SKM-1 treated with dmso at 0.1 percent for 144 hours (cell line): ENCODE results near the gene IFNAR1.

ENCODE experiments used
- DNase-seq: peaks from one replicate; lab custom pipeline; 2025; ENCODE audit not compliant: unreplicated experiment; lab: John Stamatoyannopoulos, UW

Gene IFNAR1

DNA sequence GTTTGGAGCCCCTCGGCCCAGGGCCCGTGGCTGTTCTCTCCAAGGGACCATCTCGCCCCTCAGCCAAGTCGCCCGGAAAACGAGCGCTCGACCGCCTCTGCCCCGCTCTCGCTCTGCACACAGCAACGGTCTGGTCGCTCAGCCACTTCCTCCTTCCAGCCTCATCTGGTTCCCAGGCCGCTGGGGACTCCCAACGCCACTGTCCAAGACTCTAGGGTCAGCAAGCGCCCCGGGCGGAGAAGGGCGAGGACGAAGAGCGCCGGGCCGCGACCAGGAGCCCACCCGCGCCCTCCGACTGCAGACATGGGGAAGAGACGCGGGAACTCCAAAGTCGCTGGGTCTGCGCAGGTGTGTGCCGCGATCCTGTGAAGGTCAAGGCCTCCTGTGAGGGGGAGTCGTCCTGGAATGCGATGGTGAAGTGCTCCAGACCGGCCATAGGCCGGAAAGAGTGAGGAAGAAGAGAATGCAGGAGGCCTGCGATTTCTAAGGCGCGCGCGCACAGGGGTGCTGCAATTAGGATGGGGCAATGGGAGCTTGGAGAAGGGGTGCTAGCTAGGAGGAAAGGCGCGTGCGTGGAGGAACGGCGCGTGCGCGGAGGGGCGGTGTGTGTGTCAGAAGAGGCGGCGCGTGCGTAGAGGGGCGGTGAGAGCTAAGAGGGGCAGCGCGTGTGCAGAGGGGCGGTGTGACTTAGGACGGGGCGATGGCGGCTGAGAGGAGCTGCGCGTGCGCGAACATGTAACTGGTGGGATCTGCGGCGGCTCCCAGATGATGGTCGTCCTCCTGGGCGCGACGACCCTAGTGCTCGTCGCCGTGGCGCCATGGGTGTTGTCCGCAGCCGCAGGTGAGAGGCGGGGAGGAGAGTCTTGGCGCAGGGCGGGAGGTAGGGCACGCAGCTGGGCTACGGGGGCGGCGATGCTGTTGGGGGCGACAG is at the start of gene IFNAR1:
IFNAR1 (plus strand) TSS at position 680 of the 931 bp plus-strand sequence; CDS start at position 766, 86 bp downstream.
- DNase-seq: peak; percentile 99

DNA sequence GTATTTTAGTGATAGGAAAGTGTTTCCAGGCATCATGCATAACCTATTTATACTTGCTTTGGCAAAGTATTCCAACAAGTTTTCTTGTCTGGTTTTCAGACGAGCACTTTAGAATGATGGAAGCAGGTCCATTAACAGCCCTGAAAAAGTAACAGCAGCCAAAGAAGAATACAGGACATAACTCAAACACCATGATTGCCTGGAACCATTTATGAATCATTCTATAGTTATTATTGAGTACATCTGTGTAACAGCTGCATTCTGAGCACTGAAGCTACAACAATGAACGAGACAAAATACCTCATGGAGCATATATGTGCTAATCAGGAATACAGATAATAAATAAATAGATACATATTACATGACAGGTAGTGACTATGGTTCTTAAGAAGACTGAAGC is 46.0 kb upstream of the IFNAR1 start:
- no peak for DNase-seq

DNA sequence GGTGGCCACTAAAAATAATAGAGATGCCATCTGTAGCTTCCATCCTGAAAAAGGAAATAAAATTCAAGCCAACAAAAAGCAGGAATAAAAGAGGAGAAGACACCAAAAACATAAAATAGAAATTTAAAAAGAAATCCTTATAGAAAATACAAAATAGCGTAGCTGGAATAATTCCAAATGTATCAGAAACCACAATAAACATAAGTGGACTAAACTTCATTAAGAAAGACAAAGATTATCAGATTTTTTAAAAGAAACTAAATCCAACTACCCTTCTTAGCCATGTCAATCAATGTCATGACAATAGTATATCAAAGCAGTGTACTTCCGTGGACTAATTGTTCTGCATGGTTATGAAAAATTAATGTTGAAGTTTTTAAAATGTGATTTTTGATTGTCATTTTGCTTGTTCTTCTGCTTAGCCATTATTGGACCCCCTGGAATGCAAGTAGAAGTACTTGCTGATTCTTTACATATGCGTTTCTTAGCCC is 45.4 kb upstream of the IFNAR1 start:
- DNase-seq: no peak

DNA sequence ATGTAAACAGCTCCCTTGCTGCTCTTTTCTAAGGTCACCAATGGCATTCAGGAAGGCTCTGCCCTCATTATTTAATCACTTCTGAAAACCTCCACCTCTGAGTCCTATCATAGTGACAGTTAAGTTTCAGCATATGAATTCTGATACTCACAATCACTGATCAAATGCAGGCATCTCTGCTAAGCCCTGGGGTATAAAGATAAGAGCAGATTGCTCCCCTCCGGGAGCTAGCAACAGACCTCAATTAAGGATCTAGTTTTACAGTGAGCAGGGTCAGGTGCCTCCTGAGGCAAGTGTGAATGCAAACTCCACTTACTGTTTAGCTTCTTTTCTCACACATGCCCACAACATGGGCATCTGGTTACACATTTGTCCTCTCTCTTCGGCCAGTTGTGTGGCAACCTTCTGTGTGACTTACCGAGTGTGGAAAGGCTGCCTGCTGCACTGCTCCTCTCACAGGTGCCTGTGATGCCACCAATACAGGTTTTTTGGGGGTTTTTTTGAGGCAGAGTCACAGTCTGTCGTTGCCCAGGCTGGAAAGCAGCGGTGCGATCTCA is 43.6 kb upstream of the IFNAR1 start:
- DNase-seq: no peak

DNA sequence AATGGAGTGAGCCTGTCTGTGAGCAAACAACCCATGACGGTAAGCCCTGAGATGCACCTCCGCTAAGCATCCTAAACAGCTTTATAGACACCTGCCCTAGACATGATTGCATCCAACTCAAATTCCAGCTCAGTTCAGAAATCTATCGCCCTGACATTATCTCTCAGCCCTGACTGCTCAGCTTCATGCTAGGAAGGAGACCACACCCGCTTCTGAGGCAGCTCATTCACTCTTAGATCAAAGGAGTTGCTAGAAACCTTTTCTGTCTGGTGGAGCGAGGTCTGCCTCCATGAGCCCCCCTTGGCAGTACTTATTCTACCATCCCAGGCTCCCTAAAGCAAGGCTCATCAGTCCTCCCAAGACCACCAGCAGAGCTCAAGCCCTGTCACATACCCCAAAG is 41.6 kb upstream of the IFNAR1 start:
- no peak for DNase-seq

DNA sequence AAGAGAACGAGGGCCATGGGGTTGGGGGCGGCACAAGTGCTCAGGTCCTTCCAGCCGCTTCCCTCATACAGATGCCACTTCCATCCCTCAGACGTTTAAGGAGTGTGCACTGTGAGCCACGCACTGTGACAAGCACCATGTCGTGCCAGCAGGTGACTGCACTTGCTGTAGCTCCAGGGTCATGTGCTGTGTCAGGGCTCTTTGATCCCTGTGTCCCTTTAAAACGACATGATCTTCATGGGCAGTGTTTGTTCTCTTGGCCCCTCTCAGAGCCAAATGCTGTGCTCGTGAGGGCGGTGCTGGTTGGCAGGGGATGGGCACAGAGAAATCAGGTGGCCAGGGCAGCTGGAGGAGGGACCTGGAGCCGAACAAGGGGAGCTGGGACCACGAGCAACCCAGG is 38.7 kb upstream of the IFNAR1 start:
- no peak for DNase-seq

DNA sequence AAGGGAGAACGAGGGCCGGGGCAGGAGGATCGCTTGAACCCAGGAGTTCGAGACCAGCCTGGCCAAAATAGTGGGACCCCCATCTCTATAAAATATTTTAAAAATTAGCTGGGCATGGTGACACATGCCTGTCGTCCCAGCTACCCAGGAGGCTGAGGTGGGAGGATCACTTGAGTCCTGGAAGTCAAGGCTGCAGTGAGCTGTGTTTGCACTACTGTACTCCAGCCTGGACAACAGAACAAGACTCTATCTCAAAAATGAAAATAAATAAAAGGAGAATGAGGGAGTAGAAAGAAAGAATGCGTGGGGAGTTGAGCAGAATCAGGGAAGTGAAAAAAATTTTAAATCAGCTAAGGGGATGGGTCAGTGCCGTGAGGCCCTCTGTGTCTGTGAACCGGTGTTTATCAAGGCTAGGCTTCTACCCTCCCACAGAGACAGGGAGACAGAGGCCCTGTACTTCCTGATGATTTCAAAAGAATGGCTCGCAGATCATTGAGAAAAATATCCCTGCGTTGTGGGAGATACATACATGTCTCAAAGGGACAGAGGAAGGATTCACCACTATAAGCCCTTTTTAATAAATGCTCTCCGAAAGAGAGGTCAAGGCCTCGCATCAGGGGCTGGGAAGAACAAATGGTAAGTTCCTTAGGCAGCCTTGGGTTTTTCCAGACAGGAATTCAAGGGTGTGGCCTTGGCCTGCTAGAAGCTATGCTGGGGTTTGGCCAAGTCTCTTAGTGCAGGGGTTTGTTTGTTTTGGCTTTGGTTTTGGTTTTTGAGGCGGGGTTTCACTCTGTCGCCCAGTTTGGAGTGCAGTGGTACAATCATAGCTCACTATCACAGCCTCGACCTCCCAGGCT is 37.9 kb upstream of the IFNAR1 start:
- DNase-seq: no peak

DNA sequence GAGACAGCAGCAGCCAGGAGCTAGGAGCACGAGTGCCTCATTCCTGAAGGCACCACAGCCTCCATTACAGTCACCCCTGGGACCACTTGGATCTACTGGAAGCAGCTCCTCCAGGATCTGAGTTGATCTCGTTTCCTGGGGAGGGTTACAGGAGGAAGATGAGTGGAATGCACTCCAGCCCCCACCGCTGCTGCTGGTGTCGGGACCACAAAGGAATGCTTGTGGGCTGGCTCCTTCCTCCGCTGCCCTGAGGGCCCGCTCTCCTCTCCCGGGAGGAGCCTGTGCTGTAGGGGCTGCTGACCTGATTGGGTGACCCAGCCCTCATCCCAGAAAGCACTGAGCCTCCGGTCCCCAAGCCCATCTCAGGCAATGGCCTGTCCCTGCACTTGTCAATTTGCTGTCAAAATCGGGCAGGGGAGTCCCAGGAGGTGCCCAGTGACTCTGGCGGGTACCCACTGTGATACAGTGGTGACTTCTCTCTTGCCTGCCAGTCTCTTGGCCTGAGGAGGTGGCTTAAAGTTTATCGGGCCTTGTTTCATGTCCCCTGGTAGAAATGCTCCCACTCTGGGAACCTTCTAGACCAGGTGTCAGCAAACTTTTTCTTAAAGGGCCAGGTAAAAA is 35.5 kb upstream of the IFNAR1 start:
- DNase-seq: no peak

DNA sequence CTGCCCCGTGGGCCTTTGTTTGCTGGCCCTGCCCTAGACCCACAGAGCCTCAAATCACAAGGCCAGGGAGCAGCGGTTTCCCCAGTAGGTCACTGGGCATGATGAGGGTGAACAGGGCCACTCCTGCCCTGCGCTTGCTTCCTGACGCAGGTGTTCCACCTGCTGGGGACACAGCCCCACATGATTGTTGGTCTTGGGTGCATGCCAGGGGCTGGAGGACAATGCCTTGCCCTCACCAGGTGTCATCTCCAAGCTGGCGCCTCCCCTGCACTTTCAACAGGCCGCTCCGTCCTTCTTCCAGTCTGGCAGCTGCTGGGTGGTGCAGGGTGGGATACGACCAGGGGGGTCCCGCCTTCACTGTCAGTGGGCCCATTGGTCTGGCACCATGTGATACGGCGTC is 34.3 kb upstream of the IFNAR1 start:
- DNase-seq: no peak

DNA sequence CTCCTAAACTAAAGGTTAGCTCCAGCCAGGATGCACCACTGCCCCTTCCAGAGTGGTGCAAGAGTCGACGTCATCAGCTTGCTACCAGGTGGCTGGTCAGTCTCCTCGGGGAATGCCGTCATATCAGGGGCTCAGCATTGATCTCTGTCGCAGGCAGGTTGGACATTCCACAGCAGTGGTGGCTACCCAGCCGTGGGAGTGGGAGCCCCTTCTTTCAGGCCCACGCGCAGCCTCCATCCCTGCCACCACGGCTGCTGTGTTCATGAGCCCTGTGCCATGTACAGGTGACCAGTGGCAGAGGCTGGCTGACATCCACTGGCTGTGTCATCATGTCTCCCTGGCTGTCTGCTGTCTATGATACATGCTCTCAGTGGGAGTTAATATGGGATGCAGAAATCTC is 33.1 kb upstream of the IFNAR1 start:
- no peak for DNase-seq

DNA sequence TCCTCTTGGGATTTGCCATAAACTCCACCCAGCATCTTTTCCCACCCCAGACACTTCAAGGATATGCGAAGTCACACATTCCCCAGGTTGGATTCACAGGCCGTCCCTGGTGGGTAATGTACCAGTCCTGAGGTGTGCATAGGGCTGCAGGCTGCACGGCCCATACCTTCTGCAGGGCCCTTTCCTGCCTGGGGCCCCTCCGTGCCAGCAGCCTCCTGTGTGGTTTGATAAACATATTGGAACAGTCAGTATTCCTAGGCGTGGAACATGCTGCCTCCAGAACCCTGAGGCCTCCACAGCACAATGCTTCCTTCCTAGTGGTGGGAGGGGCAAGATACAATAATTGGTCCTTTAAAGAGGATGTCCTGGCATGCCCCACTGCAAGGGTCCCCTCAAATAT is 32.0 kb upstream of the IFNAR1 start:
- DNase-seq: no peak

DNA sequence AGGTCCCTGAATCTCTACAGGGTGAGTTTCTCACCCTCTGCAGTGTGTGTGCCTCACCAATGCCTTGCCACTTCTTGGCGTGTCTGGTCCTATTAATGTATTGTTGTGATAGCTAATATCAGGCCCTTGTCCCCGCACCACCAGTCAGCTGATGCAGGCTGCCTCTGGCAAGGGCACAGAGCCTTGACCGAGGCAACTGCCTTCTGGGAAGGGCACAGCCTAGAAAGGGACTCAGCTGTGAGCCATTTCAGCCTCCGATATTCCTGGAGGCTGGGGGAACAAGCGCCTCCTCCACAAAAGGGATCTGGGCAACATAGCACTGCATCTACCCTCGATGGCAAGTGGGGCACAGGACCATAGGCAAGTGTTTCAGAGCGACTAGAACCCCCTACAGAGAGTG is 31.6 kb upstream of the IFNAR1 start:
- DNase-seq: no peak

DNA sequence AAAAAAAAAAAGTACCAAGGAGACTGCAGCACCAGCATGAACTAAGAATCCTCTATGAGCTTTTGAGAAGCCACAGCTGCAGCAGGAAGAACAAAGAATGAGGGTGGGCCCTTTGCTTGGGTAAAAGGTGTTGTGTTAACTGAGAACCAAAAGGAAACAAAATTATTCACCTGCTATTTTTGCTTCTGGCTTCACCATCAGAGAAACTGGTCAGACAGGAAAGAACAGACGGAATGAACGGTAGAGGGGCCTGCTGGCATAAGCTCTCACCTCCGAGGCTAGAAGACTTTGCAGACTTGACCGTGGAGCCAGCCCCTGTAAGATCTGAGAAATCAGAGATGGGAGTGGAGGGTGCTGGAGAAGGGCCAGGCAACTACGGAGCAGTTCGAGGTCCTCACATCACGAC is 31.0 kb upstream of the IFNAR1 start:
- DNase-seq: no peak

DNA sequence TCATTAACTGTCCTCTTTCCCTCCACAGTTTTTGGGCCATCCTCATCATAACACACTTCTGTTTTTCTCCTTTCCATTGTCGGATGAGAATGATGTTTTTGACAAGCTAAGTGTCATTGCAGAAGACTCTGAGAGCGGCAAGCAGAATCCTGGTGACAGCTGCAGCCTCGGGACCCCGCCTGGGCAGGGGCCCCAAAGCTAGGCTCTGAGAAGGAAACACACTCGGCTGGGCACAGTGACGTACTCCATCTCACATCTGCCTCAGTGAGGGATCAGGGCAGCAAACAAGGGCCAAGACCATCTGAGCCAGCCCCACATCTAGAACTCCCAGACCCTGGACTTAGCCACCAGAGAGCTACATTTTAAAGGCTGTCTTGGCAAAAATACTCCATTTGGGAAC is 28.6 kb upstream of the IFNAR1 start:
- no peak for DNase-seq

DNA sequence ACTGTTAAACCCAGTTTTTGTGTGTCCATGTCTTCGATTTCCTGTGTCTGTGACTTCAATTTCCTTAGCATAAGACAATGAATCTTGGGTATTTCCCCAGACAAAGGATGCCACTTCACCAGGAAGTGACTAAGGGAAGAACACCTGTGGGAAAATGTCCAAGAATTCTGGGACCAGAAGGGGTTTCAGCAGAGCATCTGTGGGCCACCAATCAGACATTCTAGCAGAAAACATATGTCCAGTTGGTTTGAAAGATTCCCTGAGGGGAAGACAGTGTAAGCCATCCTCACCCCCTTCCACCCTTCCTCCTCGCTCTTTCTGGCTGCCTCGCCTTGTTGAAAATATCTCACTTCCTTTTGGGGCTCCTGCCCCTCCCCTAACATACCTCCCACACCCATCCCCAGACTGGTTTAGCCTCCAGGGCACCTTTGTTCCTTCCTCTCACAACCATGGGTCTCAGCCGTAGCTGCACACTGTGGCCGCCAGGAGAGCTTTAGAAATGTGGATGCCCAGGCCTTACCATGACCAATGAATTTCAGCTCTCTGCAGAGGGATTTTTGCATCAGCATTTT is 25.5 kb upstream of the IFNAR1 start:
- DNase-seq: peak; percentile 80

DNA sequence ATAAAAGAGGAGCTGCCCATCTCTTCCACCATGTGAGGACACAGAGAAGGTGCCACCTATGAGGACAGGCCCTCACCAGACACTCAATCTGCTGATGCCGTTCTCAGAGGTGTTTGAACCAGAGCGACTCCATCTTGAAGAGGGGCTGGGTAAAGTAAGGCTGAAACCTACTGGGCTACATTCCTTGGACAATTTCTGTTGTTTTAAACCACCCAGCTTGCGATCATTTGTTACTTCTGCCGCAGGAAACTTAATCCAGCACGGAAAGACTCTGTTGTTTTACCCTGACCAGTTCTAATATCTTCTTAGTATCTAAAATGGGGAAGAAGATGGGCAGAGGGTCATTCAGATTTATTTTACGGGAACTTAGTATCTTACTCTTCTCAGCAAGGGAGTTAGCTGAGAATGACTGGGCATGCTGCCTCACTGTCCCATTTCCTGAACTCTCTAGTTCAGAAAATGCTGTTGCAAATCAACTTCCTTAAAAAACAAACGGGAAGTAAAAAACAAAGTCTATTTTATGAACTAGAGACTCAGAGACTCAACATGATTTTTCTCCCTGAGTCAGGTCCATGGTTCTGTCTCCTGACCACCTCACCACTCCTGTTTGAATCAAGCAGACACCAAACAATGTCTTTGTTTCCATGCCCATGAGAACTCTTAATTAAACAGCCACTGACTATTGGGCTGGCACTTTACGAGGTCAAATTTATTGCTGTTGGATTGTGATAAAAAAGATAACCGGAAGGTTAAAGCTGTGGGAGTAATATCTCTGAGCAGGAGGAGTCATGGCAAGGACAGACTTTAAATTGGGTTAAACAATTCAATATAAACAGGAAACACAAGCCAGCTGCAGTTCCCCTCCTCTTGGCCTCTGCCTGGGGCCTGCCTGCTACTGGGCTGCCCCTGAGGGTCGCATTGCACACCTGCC is 23.8 kb upstream of the IFNAR1 start:
- peak; percentile 98 for DNase-seq

DNA sequence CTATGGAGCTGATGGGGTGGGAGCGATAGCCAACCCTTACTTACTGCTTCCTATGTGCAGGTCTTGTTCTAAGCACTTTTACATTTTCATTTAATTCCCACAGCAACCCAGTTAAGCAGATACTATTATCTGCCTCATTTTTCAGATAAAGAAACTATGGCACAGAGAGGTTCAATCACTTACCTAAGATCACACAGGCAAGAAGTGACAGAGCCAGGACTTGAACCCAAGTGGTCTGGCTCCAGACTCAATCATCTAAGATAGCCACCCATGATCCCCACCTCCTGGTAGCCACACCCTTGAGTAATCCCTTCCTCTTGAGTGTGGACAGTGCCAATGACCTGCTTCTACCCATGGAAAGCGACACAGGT is 23.2 kb upstream of the IFNAR1 start:
- no peak for DNase-seq

DNA sequence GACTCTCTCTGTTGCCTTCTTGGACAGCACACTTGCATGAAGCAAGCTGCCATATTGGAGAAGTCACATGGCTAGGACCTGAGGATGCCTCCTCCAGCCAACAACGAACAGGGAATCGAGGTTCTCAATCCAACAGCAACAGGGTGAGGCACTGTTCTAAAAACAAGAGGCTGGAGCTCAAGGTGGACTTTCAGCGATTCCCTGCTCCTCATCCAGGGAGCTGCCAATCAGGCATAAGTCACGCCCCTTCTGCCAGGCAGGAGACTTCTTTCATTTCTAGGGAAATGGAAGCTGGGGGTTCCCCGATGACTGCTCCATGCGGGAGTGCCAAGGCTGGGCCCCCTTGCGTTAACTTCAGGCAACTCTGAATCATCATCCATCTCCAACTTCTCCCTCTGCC is 22.7 kb upstream of the IFNAR1 start:
- DNase-seq: no peak

DNA sequence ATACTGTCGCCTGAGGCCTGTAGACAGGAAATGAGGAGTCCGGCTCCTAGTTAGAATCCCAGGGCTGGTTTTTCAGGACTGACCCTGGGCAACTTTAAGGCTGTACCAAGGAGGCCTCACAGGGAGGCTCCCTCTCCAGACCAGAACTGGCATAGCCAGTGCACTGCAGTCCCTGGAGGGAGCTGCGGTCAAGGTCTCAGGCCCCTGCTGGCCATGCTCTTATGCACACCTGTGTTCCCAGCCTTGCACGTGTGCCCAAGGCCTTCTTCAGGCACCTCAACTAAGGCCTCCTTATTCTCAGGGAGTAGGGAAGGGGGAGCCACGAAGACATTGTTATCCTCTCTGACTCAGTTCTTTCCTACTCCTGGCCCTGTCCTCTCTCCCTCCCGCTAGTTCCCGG is 22.0 kb upstream of the IFNAR1 start:
- no peak for DNase-seq

DNA sequence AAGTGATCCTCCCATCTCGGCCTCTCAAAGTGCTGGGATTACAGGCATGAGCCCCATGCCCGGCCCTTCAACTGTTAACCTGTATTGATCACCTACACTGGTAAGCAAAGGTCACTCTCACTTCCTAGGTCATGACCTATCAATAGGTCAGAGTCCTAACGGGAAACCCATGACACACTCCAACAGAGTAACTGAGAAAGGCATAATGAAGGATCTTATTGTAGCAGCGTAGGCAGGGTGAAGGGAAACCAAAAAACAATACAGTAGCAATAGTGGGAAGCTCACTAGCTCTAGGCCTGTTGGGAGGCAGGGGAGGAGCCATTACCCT is 19.5 kb upstream of the IFNAR1 start:
- DNase-seq: no peak
